Spleen (tissue), 11 donors: ENCODE data around the gene VGF. TPM values are rescaled to one million over a fixed set of nuclear protein-coding genes. Genes with fewer than 3 reads are reported as not detected.

Experiments used
- DNase-seq: peaks from one replicate; pipeline ENCODE4 v3.0.0-alpha.2; 2020
- H3K27ac ChIP-seq, 8 donors: fragments of 200-600 bp; sonication (generic) in 7 of 8; 1 replicate in 4 of 8; 2 replicates in 4 of 8; pipeline versions ENCODE4 v1.5.0 to v1.8.0; 2016 to 2021; ENCODE audit warnings: inconsistent platforms in 4 of 8, mild to moderate bottlenecking in 4 of 8, moderate library complexity in 1 of 8
- H3K27me3 ChIP-seq, 7 donors: fragments of 200-600 bp; sonication (generic) in 6 of 7; replicated peaks in 1 of 7; 1 replicate in 4 of 7; 2 replicates in 3 of 7; pipeline versions ENCODE4 v1.5.0 to v1.8.0; 2016 to 2021; ENCODE audit warnings: inconsistent platforms in 3 of 7, mild to moderate bottlenecking in 1 of 7
- H3K36me3 ChIP-seq, 6 donors: fragments of 200-600 bp; sonication (generic) in 5 of 6; 1 replicate in 4 of 6; 2 replicates in 2 of 6; pipeline versions ENCODE4 v1.5.0 to v1.8.0; 2016 to 2021; ENCODE audit warnings: inconsistent platforms in 2 of 6
- H3K4me1 ChIP-seq, 6 donors: fragments of 200-600 bp; sonication (generic) in 5 of 6; 1 replicate in 3 of 6; 2 replicates in 3 of 6; pipeline versions ENCODE4 v1.5.0 to v1.8.0; 2016 to 2021; ENCODE audit warnings: inconsistent platforms in 3 of 6
- H3K4me3 ChIP-seq, 8 donors: fragments of 200-600 bp; sonication (generic) in 7 of 8; 1 replicate in 4 of 8; 2 replicates in 4 of 8; pipeline versions ENCODE4 v1.5.0 to v1.8.0; 2016 to 2021; ENCODE audit warnings: inconsistent platforms in 4 of 8, mild to moderate bottlenecking in 4 of 8, moderate library complexity in 2 of 8
- H3K9me3 ChIP-seq, 8 donors: fragments of 200-600 bp; sonication (generic) in 7 of 8; 1 replicate in 4 of 8; 2 replicates in 4 of 8; pipeline versions ENCODE4 v1.5.0 to v1.8.0; 2016 to 2021; ENCODE audit warnings: inconsistent platforms in 4 of 8
- POLR2A ChIP-seq, 3 donors: fragments of 450-650 bp; IDR thresholded peaks; one replicate each; pipeline ENCODE4 v1.5.1; 2017; ENCODE audit warnings: antibody characterized with exemption in 3 of 3, mild to moderate bottlenecking in 1 of 3
- POLR2AphosphoS5 ChIP-seq, 3 donors: sonication (generic); formaldehyde crosslinking; IDR thresholded peaks; one replicate each; pipeline ENCODE4 v1.5.1; 2017; ENCODE audit warnings: antibody characterized with exemption in 3 of 3
- WGBS, 5 donors: extraction: QIAGEN DNeasy Blood & Tissue Kit in 3 of 5; methylation state at CpG; one replicate each; pipeline versions ENCODE4 v1.1.5 to v1.1.7; 2013 to 2018; 5-methylcytosine and 5-hydroxymethylcytosine counted together
- intact Hi-C: fragments of 100-400 bp; cut with DNase I; formaldehyde crosslinking; loops from one replicate; pipeline ENCODE4 v1.15.0; 2023; ENCODE audit warnings: low total_unique reads
- polyA plus RNA-seq, 3 donors: library from polyadenylated mRNA; stranded (reverse); fragments of 200-250 nt; gene quantifications; one replicate each; pipeline ENCODE4 v1.2.1, GENCODE V29; 2013
- total RNA-seq, 7 donors: library from RNA; depleted of rRNA in 3 of 7; stranded (reverse); fragments of >200 nt in 3 of 7; fragmentation: NEBNext Ultra II Directional in 4 of 7; extraction: Animal tissue kit (Norgen Biotek cat#: 25700) in 4 of 7; gene quantifications; one replicate each; pipeline versions ENCODE4 v1.1.0 to v1.2.1, GENCODE V29; 2016 to 2021
- TF ChIP-seq, protein P1 (sequence below), 11 experiments: fragments of 200-600 bp in 7 of 11; fragments of 450-650 bp in 4 of 11; sonication (generic) in 4 of 11; IDR thresholded peaks in 8 of 11; conservative IDR thresholded peaks in 3 of 11; 1 replicate in 7 of 11; 2 replicates in 4 of 11; pipeline versions ENCODE4 v1.4.0 to v1.8.0; 2016 to 2021; ENCODE audit warnings: antibody characterized with exemption in 11 of 11, inconsistent platforms in 4 of 11, mild to moderate bottlenecking in 1 of 11
- donor health status: healthy with polysubstance abuse.
- donor health status: DM: no; HTN: no; CAD: no; lungs with moderate emphysema.
- donor health status: DM: no; HTN: no; CAD: no.
- donor health status: Bipolar disorder and iron deficiency.
- donor health status: healthy.
- donor health status: DM: no; HTN: no; CAD: no.
- donor health status: DM: yes; HTN: yes; CAD: no.

Gene VGF
- total and polyA plus RNA-seq, 10 donors: 0.06 to 0.21 (median 0.14) TPM; not detected in 6

DNA sequence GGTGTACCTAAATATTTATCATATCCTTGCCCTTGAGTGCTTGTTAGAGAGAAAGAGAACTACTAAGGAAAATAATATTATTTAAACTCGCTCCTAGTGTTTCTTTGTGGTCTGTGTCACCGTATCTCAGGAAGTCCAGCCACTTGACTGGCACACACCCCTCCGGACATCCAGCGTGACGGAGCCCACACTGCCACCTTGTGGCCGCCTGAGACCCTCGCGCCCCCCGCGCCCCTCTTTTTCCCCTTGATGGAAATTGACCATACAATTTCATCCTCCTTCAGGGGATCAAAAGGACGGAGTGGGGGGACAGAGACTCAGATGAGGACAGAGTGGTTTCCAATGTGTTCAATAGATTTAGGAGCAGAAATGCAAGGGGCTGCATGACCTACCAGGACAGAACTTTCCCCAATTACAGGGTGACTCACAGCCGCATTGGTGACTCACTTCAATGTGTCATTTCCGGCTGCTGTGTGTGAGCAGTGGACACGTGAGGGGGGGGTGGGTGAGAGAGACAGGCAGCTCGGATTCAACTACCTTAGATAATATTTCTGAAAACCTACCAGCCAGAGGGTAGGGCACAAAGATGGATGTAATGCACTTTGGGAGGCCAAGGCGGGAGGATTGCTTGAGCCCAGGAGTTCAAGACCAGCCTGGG is 27.0 kb downstream of the VGF start:
- H3K27me3 ChIP-seq: peaks cover 0 to 56% (median 0%) of the 10 kb centered on the region in 7 donors
- DNase-seq: no peak
- 4 to 12% (median 5%) methylated on average over 16 of the region's 16 CpGs for WGBS, 5 donors
- H3K9me3 ChIP-seq: no peaks in the 10 kb centered on the region
- intact Hi-C loops: loop anchor here (5.0 kb wide), 1 partner anchor 41 kb away; no protein-coding TSS in a partner anchor
- H3K36me3 ChIP-seq: peaks cover 0 to 9% (median 0%) of the 10 kb centered on the region in 6 donors
- peak; percentile 37 to 72 (median 39) for TF ChIP-seq POLR2AphosphoS5 (IDR thresholded peaks at IDR 0.05)
- TF ChIP-seq, protein P1, sequence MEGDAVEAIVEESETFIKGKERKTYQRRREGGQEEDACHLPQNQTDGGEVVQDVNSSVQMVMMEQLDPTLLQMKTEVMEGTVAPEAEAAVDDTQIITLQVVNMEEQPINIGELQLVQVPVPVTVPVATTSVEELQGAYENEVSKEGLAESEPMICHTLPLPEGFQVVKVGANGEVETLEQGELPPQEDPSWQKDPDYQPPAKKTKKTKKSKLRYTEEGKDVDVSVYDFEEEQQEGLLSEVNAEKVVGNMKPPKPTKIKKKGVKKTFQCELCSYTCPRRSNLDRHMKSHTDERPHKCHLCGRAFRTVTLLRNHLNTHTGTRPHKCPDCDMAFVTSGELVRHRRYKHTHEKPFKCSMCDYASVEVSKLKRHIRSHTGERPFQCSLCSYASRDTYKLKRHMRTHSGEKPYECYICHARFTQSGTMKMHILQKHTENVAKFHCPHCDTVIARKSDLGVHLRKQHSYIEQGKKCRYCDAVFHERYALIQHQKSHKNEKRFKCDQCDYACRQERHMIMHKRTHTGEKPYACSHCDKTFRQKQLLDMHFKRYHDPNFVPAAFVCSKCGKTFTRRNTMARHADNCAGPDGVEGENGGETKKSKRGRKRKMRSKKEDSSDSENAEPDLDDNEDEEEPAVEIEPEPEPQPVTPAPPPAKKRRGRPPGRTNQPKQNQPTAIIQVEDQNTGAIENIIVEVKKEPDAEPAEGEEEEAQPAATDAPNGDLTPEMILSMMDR (IDR thresholded peaks at IDR 0.05 in 8 of 11, conservative IDR thresholded peaks at IDR 0.05 in 3 of 11): peak; percentile 41 to 87 (median 73)
- no peak for TF ChIP-seq POLR2A (IDR thresholded peaks at IDR 0.05)
- peak overlapping the region in 6 of 8 donors; percentile 7 to 70 (median 38) for H3K27ac ChIP-seq
- H3K4me1 ChIP-seq: peaks cover 9 to 27% (median 16%) of the 10 kb centered on the region in 6 donors
- H3K4me3 ChIP-seq: peak overlapping the region in 2 of 8 donors; percentile 1 to 43

GRCh38 chr7:101137651-101138212 is 27.6 kb downstream of the VGF start:
- no peak for DNase-seq
- peak overlapping the region in 2 of 8 donors; percentile 1 to 43 for H3K4me3 ChIP-seq
- H3K27ac ChIP-seq: peak overlapping the region in 4 of 8 donors; percentile 32 to 70 (median 56)
- no peaks in the 10 kb centered on the region for H3K9me3 ChIP-seq
- H3K27me3 ChIP-seq: peaks cover 0 to 54% (median 0%) of the 10 kb centered on the region in 7 donors
- peaks cover 0 to 12% (median 0%) of the 10 kb centered on the region in 6 donors for H3K36me3 ChIP-seq
- intact Hi-C loops: loop anchor here (5.0 kb wide), 1 partner anchor 40 kb away; no protein-coding TSS in a partner anchor
- TF ChIP-seq POLR2AphosphoS5 (IDR thresholded peaks at IDR 0.05) (no peak), POLR2A (IDR thresholded peaks at IDR 0.05) (no peak)
- TF ChIP-seq, protein P1 (IDR thresholded peaks at IDR 0.05 in 8 of 11, conservative IDR thresholded peaks at IDR 0.05 in 3 of 11): no peak
- peaks cover 9 to 27% (median 16%) of the 10 kb centered on the region in 6 donors for H3K4me1 ChIP-seq
- 59 to 71% (median 69%) methylated on average over 8 to 9 of the region's 9 CpGs for WGBS, 5 donors

DNA sequence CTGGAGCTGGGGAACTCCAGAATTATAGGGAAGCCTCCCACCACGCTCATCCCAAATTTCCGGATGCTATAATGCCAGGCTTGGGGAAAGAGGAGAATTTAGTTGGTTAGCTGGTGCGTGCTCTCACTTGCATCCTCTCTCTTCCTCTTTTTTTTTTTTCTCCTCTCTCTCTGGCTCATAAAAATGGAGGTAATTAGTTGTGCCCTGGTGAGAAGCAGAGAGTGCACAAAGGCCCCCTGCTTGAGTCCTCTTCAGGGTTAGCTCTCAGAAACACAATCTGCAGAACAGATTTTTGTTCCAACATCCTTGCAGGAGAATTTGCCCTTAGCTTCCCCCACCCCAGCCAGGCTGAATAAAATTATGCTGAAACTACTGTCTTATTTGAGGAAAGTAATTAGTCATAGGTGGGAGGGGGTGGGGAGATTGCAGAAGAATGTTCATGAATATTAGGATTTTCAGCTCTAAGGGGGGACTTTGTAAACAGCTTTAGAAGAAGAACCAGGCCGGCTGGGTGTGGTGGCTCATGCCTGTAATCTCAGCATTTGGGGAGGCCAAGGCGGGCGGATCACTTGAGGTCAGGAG is 30.9 kb downstream of the VGF start:
- Histone ChIP-seq H3K9me3 (no peaks in the 10 kb centered on the region), H3K27me3 (peaks cover 0 to 58% (median 0%) of the 10 kb centered on the region in 7 donors), H3K36me3 (peaks cover 0 to 33% (median 0%) of the 10 kb centered on the region in 6 donors), H3K4me1 (peaks cover 9 to 27% (median 16%) of the 10 kb centered on the region in 6 donors), H3K4me3 (no peak overlapping the region), H3K27ac (no peak overlapping the region)
- no peak for DNase-seq
- intact Hi-C loops: no loop called here
- WGBS, 5 donors: 66 to 80% (median 73%) methylated on average over 6 of the region's 6 CpGs
- TF ChIP-seq POLR2AphosphoS5 (IDR thresholded peaks at IDR 0.05) (no peak), POLR2A (IDR thresholded peaks at IDR 0.05) (no peak)
- TF ChIP-seq, protein P1 (IDR thresholded peaks at IDR 0.05 in 8 of 11, conservative IDR thresholded peaks at IDR 0.05 in 3 of 11): no peak
